Measurements from ENCODE around the gene BTG1.
"Not testable (repeated sequence)": the region's sequence is repeated elsewhere in the genome, so short reads cannot be mapped to it uniquely, and the experiment has no call there.

BTG1 gene

GRCh38 chr12:92094751-92095161, 50.9 kb downstream of the BTG1 start:
- in situ Hi-C loops (cut with HindIII; ENCODE audit: low pct_ligation_motif_present, low sequenced_read_pairs) = no loop called here
- Histone ChIP-seq H3K36me3 (replicated peaks) (no peaks in the 10 kb centered on the region), H3K4me3 (ENCODE audit: low read depth, low read length) (no peak overlapping the region), H3K27ac (peak overlapping the region; percentile 57), H3K27me3 (replicated peaks) (no peaks in the 10 kb centered on the region)
- peak; percentile 43 for DNase-seq
- peak; percentile 56 for TF ChIP-seq CTCF (IDR thresholded peaks at IDR 0.05; ENCODE audit: low read depth, low read length, missing control alignments)

DNA sequence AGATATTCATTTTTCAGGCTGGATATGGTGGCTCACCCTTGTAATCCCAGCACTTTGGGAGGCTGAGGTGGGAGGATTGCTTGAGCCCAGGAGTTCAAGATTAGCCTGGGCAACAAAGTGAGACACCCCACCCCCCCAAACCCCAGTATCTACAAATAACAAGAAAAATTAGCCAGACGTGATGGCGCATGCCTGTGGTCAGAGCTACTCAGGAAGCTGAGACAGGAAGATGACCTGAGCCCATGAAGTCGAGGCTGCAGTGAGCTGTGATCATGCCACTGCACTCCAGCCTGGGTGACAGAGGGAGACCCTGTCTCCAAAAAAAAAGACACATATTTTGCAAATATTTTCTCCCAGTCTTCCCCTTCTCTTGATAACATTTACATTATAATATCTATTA, 51.3 kb downstream of the BTG1 start:
- peak; percentile 72 for DNase-seq
- H3K4me3 ChIP-seq (ENCODE audit: low read depth, low read length); in situ Hi-C loops (cut with HindIII; ENCODE audit: low pct_ligation_motif_present, low sequenced_read_pairs); H3K27me3 ChIP-seq (replicated peaks); H3K36me3 ChIP-seq (replicated peaks): not testable (repeated sequence)
- peak overlapping the region; percentile 57 for H3K27ac ChIP-seq
